HG02763 (cell line): ENCODE measurements around the gene SEPTIN8.

Experiments
- ATAC-seq: cut with Tn5 transposase; IDR thresholded peaks from one replicate; pipeline ENCODE4 v1.9.1; 2021; ENCODE audit warnings: mild to moderate bottlenecking, moderate library complexity; ENCODE audit not compliant: unreplicated experiment

The SEPTIN8 gene

GRCh38 chr5:132765311-132766019, 11.6 kb downstream of the SEPTIN8 start:
- ATAC-seq, result no peak

GRCh38 chr5:132764671-132765238, 12.3 kb downstream of the SEPTIN8 start:
- ATAC-seq, result no peak

GRCh38 chr5:132764051-132764450, 13.0 kb downstream of the SEPTIN8 start:
- ATAC-seq, result no peak

- no peak for ATAC-seq
These were observed 13.6 kb downstream of the SEPTIN8 start for GRCh38 chr5:132763181-132764036.

- ATAC-seq, result no peak
These were observed 14.6 kb downstream of the SEPTIN8 start for GRCh38 chr5:132762246-132763000.

- no peak for ATAC-seq
These were observed 15.5 kb downstream of the SEPTIN8 start for GRCh38 chr5:132761321-132762240.

GRCh38 chr5:132760601-132761317, 16.3 kb downstream of the SEPTIN8 start:
- no peak for ATAC-seq

GRCh38 chr5:132760049-132760420, 17.0 kb downstream of the SEPTIN8 start:
- ATAC-seq, result no peak

- no peak for ATAC-seq
These were observed 17.7 kb downstream of the SEPTIN8 start for GRCh38 chr5:132759114-132760048.

- no peak for ATAC-seq
These were observed 18.6 kb downstream of the SEPTIN8 start for GRCh38 chr5:132758451-132758850.

- ATAC-seq, result no peak
These were observed 20.5 kb downstream of the SEPTIN8 start for GRCh38 chr5:132756542-132756941.

GRCh38 chr5:132754947-132755346, 22.1 kb downstream of the SEPTIN8 start:
- no peak for ATAC-seq

GRCh38 chr5:132754111-132754510, 22.9 kb downstream of the SEPTIN8 start:
- ATAC-seq, result no peak

- ATAC-seq, result no peak
These were observed 23.7 kb downstream of the SEPTIN8 start for GRCh38 chr5:132753135-132753987.

- ATAC-seq, result no peak
These were observed 24.4 kb downstream of the SEPTIN8 start for GRCh38 chr5:132752581-132753125.

- no peak for ATAC-seq
These were observed 25.0 kb downstream of the SEPTIN8 start for GRCh38 chr5:132751971-132752580.

- ATAC-seq, result peak; percentile 28
These were observed 25.6 kb downstream of the SEPTIN8 start for GRCh38 chr5:132751444-132751843.
